Measurements from ENCODE around the gene NCAPD2.
"Not testable (repeated sequence)": the region's sequence is repeated elsewhere in the genome, so short reads cannot be mapped to it uniquely, and the experiment has no call there.

The NCAPD2 gene

DNA sequence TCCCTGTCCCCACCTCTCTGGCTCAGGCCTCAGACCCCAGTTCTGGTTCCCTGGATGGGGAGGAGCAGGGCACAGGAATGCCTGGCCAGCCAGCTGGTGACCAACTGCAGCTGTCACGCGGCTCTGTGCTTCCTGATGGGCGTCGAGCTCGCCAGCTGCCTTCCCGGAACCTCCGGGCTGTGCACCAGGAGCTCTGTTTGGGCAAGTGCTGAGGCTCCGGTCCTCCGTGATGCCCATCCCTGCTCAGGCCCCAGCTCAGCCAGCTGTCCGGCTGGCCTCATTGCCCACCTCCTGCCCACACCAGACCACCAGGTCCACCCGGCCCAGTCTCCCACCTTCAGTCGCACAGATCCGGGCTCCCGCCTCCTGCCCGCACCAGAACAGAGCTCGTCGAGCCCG lies 57.2 kb downstream of the NCAPD2 start:
- DNase-seq: no peak

DNA sequence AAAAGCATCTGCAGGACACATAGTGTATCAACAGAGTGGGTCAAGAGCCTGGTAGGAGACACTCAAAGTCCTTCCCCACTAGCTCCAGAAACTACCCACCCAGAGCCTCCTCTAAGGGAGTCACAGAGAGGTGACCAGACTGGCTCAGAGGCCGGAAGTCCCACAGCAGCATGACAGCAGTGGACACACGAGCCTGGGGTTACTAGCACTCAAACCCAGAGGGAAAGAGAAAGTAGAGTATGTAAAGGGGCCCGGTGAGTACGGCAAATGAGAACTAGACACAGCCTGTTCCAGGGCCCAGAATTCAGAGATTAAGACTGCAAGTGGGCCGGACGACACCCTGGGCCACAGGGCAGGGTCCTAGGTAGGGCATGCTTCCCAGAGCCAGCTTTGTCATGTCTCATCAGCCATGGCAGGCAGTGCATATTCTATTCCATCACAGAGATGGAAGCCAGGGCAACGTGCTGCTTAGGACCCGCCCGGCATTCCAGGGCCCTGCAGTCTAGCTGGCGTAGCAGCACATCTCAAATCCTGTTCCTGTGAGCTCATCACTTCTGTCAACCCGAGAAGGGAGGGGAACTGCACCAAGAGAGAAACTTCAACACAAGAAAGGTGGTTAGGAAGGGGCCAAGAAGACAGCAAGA lies 57.7 kb downstream of the NCAPD2 start:
- no peak for DNase-seq

DNA sequence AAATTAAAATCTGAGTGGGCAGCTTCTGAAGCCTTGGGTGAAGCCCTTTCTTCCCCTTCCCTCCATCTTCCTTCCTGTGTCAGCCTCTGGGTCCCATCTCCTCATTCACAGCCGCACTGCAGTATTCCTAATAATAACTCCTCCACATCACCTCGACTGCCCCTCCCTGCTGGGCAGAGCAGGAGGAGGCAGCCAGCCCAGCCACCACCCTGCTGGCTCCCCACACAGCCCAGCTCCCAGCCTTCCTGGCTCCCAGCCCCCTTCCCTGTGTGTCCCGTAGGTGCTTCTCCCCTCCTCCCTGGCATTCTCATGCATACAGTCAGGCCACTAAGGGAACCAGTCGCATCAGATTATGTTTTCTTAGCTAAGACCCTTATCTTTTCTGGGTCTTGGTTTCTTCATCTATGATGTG lies 58.2 kb downstream of the NCAPD2 start:
- DNase-seq: no peak

DNA sequence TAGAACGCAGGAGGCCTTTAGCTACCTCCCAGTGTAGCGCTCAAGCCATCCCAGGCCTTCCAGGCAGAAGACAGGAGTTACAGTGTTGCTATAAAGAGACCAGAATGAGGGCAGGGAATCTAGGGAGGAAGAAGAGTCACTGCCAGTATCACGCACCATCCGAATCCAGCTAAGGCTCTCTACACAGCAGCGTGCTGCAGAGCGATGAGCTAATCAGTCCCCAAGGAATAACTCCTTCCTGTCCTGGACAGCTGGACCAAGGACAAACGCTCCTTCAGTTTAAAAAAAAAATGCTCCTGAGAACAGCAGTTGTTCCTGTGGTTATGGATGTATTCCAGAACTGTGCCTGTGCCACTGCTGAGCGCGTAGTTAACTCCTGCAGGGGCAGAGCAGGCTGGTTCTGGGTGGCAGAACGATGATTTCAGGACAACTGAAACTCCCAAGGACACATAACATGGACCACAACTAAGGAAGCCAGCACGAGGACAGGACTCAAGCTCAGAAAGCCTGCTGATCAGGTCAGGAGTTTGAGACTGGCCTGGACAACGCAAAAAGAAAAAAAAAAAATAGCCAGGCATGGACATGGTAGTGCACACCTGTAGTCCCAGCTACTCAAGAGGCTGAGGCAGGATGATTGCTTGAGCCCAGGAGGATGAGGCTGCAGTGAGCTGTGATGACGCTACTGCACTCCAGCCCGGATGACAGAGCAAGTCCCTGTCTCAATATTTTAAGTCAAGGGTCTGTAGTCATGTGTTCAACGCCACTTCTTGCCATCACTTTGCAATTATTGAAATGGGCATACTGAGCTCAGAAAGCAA lies 59.4 kb downstream of the NCAPD2 start:
- DNase-seq: no peak

DNA sequence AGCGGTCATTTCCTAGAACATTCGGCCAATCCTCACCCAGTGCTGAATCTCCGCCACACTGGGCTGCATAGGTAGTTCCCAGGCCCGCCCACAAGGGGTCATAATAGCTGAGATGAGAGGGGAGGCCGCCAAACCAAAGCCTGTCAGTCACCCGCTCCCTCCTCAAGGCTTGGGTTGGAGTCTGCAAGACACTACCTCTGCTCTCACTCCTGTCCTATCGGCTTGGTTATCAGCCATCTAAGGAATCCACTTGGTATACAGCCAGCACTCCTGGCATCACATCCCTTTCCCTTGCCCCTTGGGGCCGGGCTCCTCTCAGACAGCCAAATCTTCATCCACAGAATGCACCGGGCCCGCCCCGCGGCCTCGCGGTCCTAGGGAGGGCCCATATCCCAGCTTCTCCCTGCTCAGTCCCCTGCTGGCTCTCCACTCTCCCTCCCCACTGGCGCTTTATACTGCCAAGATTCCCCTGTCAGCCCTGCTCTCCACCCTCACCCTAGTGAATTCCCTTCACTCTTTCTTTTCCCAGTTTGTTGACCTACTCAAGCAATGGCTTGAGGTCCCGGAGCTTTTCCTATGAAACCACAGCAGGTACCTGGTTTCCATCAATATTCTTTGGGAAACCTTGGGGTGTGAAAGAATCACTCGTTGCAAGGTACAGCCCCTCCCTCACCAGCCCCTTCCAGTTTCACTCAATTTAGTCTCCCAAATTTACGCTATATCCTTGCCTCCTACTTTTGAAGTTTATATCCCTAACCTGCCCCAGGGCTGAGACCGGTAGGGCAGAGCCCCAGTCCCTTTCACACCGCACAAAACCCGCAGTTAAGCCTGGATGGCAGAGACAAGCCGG lies 60.5 kb downstream of the NCAPD2 start:
- peak in 4 of 5 experiments; percentile 44 to 82 (median 58) for DNase-seq

DNA sequence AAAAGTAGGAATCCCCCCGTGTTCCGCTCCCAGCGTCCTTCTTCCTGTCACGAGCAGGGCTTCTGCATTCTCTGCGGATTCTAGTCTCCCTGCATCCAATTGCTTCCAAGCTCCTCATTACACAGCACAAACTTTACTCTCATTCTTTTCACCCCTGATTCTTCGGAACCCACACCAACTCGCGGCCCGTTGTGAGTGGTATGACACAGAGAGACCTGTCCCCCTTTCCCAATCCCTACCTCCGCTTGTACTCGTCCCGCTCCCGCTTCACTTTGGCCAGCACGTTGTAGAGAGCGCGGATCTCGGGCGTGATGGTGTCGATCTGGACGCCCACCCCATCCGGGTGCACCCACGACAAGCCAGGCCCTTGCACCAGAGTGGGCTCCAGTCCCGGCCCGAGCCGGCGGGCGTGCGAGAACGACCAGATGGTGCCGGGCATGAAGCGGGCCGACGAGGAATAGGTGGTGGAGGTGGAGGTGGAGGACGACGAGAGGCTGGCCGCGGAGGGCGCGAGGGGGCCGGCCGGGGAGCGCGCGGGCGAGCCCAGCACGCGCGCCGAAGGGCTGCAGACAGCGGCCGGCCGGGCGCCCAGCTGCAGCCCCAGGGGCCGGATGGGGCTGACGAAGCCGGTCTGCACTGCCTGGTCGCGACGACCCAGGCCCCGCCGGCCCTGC lies 61.3 kb downstream of the NCAPD2 start:
- no peak for DNase-seq

DNA sequence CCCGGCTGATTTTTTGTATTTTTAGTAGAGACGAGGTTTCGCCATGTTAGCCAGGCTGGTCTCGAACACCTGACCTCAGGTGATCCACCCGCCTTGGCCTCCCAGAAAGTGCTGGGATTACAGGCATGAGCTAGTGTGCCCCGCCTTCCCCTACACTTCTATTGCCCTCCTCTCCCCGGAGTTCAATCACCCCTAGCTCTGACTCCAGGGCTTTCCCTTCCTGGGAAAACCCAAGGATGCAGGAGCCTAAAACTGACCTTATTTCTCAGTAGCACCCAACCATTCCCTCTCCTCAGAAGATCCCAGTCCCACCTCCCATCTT lies 62.6 kb downstream of the NCAPD2 start:
- DNase-seq: not testable (repeated sequence)

DNA sequence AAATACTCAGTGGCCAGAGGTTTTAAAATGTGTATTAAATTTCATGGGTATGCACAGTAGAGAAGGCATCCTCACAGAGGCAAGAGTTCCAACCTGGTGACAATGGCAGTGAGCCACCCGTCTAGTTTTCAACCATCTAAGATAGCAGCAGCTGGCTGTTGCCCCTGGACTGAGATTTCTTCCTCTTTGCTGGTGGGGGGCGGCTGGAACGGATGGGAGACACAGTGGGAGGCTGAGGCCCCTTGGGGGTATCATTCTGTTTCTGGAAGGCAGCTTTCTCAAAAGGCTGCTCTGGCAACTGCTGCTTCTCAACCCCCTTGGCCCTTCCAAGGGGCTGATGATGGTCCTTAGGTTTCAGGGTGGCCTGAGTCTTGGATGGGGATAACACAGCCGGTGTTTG lies 63.0 kb downstream of the NCAPD2 start:
- no peak for DNase-seq

DNA sequence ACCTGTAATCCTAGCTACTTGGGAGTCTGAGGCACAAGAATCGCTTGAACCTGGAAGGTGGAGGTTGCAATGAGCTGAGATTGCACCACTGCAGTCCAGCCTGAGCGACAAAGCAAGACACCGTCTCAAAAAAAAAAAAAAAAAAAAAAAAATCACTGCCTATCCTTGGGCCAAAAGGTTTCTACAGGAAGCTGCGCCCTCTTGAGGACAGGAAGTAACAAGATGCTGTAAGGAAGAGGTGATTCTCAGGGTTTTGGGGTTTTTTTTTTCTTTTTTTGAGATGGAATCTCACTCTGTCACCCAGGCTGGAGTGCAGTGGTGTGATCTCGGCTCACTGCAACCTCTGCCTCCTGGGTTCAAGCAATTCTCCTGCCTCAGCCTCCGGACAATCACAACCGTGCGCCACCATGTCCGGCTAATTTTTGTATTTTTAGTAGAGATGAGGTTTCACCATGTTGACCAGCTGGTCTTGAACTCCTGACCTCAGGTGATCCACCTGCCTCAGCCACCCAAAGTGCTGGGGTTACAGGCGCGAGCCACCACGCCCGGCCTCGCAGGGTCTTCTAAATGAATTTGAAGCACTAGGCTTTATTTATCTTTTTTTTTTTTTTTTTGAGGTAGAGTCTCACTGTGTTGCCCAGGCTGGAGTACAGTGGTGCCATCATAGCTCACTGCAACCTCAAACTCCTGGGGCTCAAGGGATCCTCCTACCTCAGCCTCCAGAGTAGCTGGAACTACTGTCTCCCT lies 64.3 kb downstream of the NCAPD2 start:
- DNase-seq: peak in 3 of 5 experiments; percentile 47 to 91 (median 51)

DNA sequence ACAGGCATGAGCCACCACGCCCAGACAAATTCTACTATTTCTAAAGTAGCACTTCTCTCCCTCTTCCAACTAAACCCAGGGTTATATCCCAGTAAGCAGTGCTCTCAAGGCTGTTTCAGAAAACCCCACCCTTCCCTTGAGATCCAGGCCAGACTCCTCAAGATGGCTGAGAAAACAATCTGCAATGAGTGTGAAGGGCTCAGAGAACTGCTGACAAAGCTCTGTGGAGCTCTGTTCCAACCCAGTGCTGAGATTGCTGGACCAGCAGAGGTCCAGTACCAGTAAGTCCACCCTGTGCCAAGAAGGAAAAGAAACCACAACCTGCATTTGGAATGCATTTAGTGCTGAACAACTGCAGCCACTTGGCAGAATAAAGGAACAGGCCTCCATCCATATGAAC lies 65.6 kb downstream of the NCAPD2 start:
- DNase-seq: no peak

DNA sequence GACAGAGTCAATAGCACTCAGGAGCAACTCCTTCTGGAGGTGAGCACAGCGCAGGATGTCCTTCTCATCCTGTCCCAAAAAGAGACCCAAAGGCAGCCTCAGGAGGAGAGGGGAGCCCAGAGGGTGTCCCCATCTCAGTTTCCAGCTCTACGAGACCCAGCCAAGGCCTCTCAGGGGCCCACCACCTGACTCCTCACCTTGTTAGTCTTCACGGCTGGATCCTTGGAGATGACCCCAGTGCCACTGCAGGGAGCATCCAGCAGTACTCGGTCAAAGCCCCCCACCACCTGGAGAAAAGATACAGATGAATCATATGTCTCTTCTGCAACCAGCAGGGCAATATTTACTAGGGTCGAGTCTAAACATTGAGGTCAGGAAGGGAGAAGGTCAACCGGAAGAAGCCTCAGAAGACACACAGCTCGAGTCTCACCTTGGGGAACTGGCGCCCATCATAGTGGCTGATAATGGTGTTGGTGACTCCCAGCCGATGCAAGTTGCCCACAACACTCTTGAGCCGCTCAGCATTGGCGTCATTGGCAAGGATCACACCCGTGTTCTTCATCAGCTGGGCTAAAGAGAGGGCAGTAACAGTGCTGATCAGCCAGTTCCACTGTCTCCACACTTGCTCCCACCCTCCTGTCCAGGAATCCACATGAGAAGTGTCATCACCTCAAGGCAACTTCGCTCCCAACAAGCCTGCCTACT lies 66.8 kb downstream of the NCAPD2 start:
- DNase-seq: no peak

DNA sequence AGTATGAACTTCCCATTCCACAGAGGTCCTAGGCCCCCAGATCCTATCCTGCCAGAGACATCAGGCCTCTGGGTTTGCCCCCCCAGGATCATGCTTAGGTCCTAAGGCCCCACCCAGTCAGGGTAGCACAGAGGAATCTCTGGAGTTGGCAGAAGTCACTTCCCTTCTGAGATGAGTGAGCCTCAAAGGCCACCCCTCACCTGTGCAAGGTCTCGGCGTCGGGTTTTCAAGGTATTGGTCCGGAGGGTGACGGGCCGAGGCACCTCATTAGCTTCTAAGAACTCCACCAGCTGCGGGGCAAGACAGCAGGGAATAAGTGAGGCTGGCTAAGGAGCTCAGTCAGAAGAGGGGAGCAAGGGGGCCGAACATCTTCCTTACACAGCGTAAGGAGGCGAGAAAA lies 69.0 kb downstream of the NCAPD2 start:
- no peak for DNase-seq

DNA sequence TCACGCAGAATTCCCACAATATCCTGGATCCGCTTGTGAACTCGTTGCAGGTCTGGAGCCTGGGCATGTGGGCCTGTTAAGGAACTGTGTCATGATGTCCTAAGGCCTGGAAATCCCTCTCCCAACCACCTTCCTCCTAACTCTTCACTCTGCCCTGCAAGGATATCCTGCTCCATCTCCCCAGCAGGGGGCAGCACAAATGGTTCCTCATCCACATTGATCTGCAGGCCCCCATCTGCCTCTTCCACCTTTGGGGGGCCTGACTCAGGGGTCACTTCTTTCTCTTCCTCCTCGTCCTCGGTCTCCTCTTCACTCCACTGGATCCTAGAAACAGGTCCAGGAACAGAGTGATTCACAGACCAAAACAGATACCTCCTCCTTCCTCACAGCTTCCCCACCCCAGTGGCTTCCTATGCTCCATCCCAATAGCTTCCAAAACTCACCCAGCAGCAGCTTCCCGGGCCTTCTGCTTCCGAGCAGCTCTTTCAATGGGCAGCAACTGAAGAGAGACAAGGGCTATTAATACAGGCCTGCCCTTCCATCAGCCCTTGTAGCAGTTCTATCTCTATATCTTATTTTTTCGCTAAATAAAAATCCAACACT lies 69.6 kb downstream of the NCAPD2 start:
- DNase-seq: peak; percentile 36 to 57 (median 48)

DNA sequence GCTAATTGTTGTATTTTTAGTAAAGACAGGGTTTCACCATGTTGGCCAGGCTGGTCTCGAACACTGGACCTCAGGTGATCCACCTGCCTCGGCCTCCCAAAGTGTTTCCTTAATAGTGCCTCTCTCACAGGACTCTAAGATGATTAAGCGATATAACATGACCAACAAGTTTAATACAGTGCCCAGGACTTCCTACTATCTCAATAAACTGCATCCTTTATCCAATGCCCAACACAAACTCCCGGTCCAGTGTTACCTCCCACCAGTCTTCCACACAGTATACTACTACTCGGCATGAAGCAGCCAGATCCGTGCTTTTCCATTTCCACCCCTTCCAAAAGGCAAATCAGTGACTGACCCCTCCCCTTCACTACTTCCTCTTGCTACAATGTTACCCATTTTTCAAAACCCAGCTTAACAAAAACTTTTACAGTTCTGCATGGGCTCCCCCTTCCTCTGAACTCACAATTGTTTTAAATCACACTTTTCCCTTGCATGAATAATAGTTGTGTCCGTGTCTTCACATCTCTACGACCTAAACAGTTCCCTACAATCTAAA lies 73.3 kb downstream of the NCAPD2 start:
- DNase-seq: no peak

DNA sequence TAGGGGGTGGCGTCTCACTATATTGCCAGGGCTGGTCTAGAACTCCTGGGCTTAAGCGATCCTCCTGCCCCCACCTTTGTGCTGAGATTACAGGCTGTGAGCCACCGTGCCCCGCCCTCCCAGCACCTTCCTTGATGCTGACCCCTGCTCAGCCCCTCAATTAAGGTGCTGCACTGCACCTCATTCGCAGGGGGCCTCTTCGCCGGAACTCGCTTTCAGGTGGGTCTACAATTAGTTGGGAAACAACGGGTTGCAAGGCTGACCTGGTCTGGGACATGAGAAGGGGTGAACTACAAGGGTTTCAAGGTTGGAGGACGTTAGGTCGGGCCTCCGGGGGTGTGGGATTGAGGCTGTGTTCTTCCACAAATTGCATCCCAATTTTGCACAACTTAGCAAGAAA lies 75.4 kb downstream of the NCAPD2 start:
- DNase-seq: no peak

DNA sequence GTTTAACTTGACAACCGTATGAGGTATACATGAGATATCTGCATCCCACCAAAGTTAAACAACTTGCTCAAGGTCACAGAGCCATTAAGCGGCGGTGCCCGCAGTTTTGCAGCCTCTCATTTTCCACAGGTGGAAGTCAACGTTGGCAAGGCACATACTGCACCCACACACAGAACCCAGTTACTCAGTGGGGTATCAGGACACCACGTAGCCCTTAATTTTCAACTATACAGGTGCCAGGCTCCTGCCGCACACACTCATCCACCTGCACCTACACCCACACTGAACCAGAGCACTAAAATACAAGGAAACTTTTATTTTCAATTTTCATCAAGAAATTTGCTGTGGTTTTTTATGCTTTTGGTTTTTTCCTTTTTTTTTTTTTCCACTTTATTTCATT lies 75.9 kb downstream of the NCAPD2 start:
- DNase-seq: no peak

DNA sequence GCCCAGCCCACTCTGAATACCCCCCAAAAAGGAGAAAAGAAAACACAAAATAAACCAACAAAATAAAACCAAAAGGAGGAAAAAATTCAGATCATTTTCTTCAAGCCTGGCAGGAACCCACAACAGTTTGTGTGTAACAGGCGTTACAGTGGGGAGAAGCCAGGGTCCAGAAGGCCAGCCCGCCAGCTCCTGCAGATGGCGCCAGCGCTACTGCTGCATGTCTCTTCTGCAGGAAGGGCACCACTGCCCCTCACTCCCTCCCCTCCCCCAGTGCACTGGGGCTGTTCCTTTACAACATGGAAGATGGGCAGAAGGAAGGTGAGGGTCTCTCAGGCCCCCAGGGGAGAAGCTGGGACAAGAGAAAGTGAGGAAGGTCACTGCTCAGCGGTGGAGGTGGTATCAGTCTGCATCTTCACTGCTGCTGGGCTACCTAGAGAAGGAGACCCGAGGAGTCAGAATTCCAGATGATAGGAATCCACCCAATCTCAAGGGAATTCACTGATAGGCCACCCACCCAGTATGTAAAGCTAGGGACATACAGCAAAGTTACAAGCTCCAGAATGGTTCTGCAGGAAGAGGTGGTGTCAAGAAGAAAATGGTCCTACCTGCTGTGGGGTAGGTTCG lies 76.5 kb downstream of the NCAPD2 start:
- peak in 2 of 5 experiments; percentile 17 to 60 for DNase-seq

DNA sequence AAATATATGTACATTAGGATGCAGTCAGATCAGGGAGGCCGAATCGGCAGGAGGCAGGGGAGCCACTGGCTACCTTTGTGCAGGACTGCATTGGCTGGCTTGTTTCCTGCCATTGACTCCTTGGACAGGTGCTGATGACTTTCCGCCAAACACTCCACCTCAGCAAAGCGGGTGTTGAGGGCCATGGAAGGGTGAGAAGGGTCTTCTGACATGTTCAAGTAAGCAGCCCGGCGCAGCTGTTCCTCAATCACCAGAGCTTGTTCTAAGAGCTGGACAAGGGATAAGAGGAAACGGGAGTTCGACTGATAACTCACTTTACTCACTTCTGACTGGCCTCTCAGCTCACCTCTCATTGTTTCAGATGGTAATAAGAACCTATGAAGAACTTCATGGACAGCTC lies 79.1 kb downstream of the NCAPD2 start:
- no peak for DNase-seq

DNA sequence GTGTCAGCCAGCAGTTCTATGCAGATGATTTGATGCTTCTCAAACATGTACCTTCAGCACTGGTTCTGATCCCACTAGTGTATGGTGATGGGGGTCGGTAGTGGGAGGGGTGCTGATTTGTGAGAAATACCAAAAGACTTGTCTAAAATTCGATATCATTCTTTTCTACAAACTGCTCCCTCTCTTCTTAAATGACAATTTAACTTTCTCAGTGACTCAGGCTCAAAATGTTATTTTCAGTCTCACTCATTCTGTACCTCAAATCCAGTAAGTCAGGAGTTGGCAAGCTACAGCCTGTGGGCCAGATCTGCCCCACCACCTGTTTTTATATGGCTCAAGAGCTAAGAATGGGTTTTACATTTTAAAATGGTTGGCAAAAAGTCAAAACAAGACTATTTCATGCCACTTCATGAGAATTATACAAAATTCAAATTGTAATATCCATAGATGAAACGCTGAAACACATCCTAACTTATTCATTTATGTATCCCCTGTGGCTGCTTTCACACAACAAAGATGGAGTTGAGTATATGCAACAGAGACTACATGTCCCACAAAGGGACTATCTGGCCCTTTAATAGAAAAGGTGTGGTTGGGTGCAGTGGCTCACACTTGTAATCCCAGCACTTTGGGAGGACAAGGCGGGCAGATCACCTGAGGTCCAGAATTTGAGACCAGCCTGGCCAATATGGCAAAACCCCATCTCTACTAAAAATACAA lies 80.8 kb downstream of the NCAPD2 start:
- DNase-seq: peak in 1 of 5 experiments; percentile 57

DNA sequence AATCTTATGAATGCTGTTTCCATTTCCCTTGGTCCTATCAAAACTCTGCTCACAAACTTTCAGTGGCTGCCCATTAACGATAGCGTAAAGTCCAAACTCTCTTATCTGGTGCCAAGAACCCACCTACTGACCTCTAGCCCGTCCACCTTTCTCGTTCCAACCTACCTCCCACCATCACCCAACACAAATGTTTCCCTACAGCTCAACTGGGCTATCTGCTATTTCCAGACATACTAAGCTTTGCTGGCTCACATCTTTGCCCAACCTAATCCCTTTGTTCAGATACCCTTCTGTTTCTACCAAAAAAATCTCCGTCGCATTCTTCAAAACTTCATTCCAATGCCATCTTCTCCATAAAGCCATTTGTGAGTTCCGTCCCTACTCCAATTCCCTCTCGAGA lies 81.7 kb downstream of the NCAPD2 start:
- DNase-seq: no peak

Measured in T-helper 2 cell (primary cell).